Activated CD8-positive, alpha-beta T cell treated with anti-CD3 and anti-CD28 coated beads, Interleukin-2, amount 10 ng/mL, durations not matched to agents 7 days and 5 days (primary cell): ENCODE data around the gene KPNB1. TPM values are rescaled to one million over a fixed set of nuclear protein-coding genes. Genes with fewer than 3 reads are reported as not detected.

Experiments
- ATAC-seq: fragments of 150-1000 bp; cut with Tn5 transposase; one replicate; pipeline ENCODE4 v1.10.0; 2021; ENCODE audit warnings: moderate library complexity
- CTCF ChIA-PET: fragments of 350-600 bp; sonication (Branson Sonifier 250); formaldehyde crosslinking; loops from one replicate; lab custom pipeline; 2021; ENCODE audit warnings: antibody characterized with exemption; lab: Charles Lee
- POLR2A ChIA-PET: fragments of 350-600 bp; sonication (Branson Sonifier 250); formaldehyde crosslinking; loops from one replicate; lab custom pipeline; 2021; ENCODE audit warnings: antibody characterized with exemption; lab: Charles Lee
- DNase-seq: peaks from one replicate; pipeline ENCODE4 v3.0.0-alpha.2; 2020
- H3K27ac Mint-ChIP-seq: one replicate; pipeline ENCODE4 v1.8.0; 2021; ENCODE audit warnings: mild to moderate bottlenecking, mixed read lengths
- H3K27me3 Mint-ChIP-seq: one replicate; pipeline ENCODE4 v1.8.0; 2021; ENCODE audit warnings: low read depth, mixed read lengths
- H3K36me3 Mint-ChIP-seq: one replicate; pipeline ENCODE4 v1.8.0; 2021; ENCODE audit warnings: low read depth, mixed read lengths
- H3K4me1 Mint-ChIP-seq: one replicate; pipeline ENCODE4 v1.8.0; 2021; ENCODE audit warnings: low read depth, mixed read lengths
- H3K4me3 Mint-ChIP-seq: one replicate; pipeline ENCODE4 v1.8.0; 2021; ENCODE audit warnings: mild to moderate bottlenecking, mixed read lengths
- H3K9me3 Mint-ChIP-seq: one replicate; pipeline ENCODE4 v1.8.0; 2022; ENCODE audit warnings: mixed read lengths; ENCODE audit not compliant: insufficient read depth
- total RNA-seq, 2 experiments: library from RNA; stranded (reverse); gene quantifications; one replicate each; pipeline ENCODE4 v1.2.3, GENCODE V29; 2021

KPNB1 gene
- total RNA-seq, 2 experiments from 2014 or later: 413 to 427 TPM

GRCh38 chr17:47705536-47706530, 56.1 kb downstream of the KPNB1 start:
- CTCF ChIA-PET: interaction anchor here (2.3 to 12.8 kb wide), 3 partner anchors 8 to 29 kb away, joined by 8 to 474 read pairs (median 33); partner anchors contain the start of gene TBX21
- no peaks in the 10 kb centered on the region for H3K27me3 Mint-ChIP-seq
- no peaks in the 10 kb centered on the region for H3K9me3 Mint-ChIP-seq
- peak; percentile 61 for DNase-seq
- H3K27ac Mint-ChIP-seq: peak overlapping the region; percentile 92
- peak; percentile 20 for ATAC-seq
- H3K36me3 Mint-ChIP-seq: no peaks in the 10 kb centered on the region
- peaks cover 81% of the 10 kb centered on the region for H3K4me1 Mint-ChIP-seq
- H3K4me3 Mint-ChIP-seq: peak overlapping the region; percentile 44
- POLR2A ChIA-PET: interaction anchor here (0.9 to 2.6 kb wide), 3 partner anchors 27 to 57 kb away, joined by 3 to 9 read pairs (median 5); partner anchors contain the start of gene TBX21

- peaks cover 72% of the 10 kb centered on the region for H3K4me1 Mint-ChIP-seq
- no peak for ATAC-seq
- peak overlapping the region; percentile 15 for H3K4me3 Mint-ChIP-seq
These were observed 57.5 kb downstream of the KPNB1 start for GRCh38 chr17:47707056-47707804.

GRCh38 chr17:47707884-47708283, 58.2 kb downstream of the KPNB1 start:
- ChIA-PET POLR2A (interaction anchor here (0.9 to 2.6 kb wide), 4 partner anchors 8 to 59 kb away, joined by 3 to 9 read pairs (median 5); partner anchors contain the start of gene TBX21), CTCF (interaction anchor here (1.5 to 12.8 kb wide), 5 partner anchors 8 to 27 kb away, joined by 3 to 474 read pairs (median 15); partner anchors contain the start of gene TBX21)
- Mint-ChIP-seq H3K4me3 (no peak overlapping the region), H3K27me3 (no peaks in the 10 kb centered on the region), H3K27ac (no peak overlapping the region), H3K36me3 (no peaks in the 10 kb centered on the region), H3K9me3 (no peaks in the 10 kb centered on the region), H3K4me1 (peaks cover 70% of the 10 kb centered on the region)
- no peak for ATAC-seq
- no peak for DNase-seq

More at GRCh38 chr17:47707056-47707804, 57.5 kb downstream of the KPNB1 start:
- no peak for DNase-seq
- POLR2A ChIA-PET: interaction anchor here (1.3 to 2.6 kb wide), 3 partner anchors 9 to 28 kb away, joined by 4 to 9 read pairs (median 6); partner anchors contain the start of gene TBX21
- peak overlapping the region; percentile 92 for H3K27ac Mint-ChIP-seq
- H3K9me3 Mint-ChIP-seq: no peaks in the 10 kb centered on the region
- CTCF ChIA-PET: interaction anchor here (1.5 to 12.8 kb wide), 5 partner anchors 8 to 28 kb away, joined by 3 to 474 read pairs (median 15); partner anchors contain the start of gene TBX21
- H3K36me3 Mint-ChIP-seq: no peaks in the 10 kb centered on the region
- no peaks in the 10 kb centered on the region for H3K27me3 Mint-ChIP-seq

GRCh38 chr17:47708312-47708863, 58.7 kb downstream of the KPNB1 start:
- no peaks in the 10 kb centered on the region for H3K36me3 Mint-ChIP-seq
- no peaks in the 10 kb centered on the region for H3K27me3 Mint-ChIP-seq
- no peak overlapping the region for H3K4me3 Mint-ChIP-seq
- POLR2A ChIA-PET: interaction anchor here (0.9 to 2.6 kb wide), 3 partner anchors 24 to 59 kb away, joined by 3 to 9 read pairs (median 4); partner anchors contain the start of gene TBX21
- CTCF ChIA-PET: interaction anchor here (1.9 to 12.8 kb wide), 3 partner anchors 9 to 27 kb away, joined by 15 to 474 read pairs (median 33); partner anchors contain the start of gene TBX21
- H3K9me3 Mint-ChIP-seq: no peaks in the 10 kb centered on the region
- DNase-seq (no peak), ATAC-seq (no peak)
- H3K27ac Mint-ChIP-seq: no peak overlapping the region
- H3K4me1 Mint-ChIP-seq: peaks cover 66% of the 10 kb centered on the region

GRCh38 chr17:47708864-47709541, 59.3 kb downstream of the KPNB1 start:
- ChIA-PET POLR2A (no interaction called here), CTCF (interaction anchor here (1.3 to 12.8 kb wide), 3 partner anchors 8 to 26 kb away, joined by 3 to 474 read pairs (median 7); partner anchors contain the start of gene TBX21)
- Mint-ChIP-seq H3K27ac (no peak overlapping the region), H3K4me3 (no peak overlapping the region), H3K36me3 (no peaks in the 10 kb centered on the region), H3K9me3 (no peaks in the 10 kb centered on the region), H3K27me3 (no peaks in the 10 kb centered on the region), H3K4me1 (peaks cover 65% of the 10 kb centered on the region)
- DNase-seq (no peak), ATAC-seq (no peak)

DNA sequence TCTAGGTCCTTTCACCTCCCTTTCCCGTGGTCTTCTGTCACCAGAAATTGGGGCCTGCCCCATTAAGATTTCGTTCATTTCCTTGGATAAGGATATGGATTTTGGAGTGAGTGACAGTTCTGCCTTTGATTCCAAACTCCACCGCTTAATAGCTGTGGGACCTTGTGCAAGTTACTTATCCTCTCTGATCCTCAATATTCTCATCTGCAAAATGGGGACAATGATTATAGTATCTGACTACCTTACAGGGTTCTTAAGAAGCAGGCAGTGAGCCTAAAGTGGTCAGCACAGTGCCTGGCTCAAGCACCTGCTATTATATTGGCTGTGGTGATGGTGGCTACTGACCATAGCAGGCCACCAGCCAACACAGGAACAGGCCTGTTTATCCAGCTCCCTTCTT, 59.9 kb downstream of the KPNB1 start:
- Mint-ChIP-seq H3K4me3 (no peak overlapping the region), H3K27ac (no peak overlapping the region), H3K4me1 (peaks cover 65% of the 10 kb centered on the region), H3K9me3 (no peaks in the 10 kb centered on the region), H3K27me3 (no peaks in the 10 kb centered on the region), H3K36me3 (no peaks in the 10 kb centered on the region)
- DNase-seq (no peak), ATAC-seq (no peak)
- ChIA-PET CTCF (interaction anchor here (1.3 to 1.9 kb wide), 2 partner anchors 9 to 10 kb away, joined by 3 to 7 read pairs; no protein-coding TSS in a partner anchor), POLR2A (no interaction called here)

GRCh38 chr17:47711366-47712099, 61.8 kb downstream of the KPNB1 start:
- Mint-ChIP-seq H3K27ac (peak overlapping the region; percentile 29), H3K36me3 (no peaks in the 10 kb centered on the region)
- CTCF ChIA-PET: interaction anchor here (1.5 to 2.0 kb wide), 2 partner anchors 12 to 19 kb away, joined by 4 to 10 read pairs; no protein-coding TSS in a partner anchor

DNA sequence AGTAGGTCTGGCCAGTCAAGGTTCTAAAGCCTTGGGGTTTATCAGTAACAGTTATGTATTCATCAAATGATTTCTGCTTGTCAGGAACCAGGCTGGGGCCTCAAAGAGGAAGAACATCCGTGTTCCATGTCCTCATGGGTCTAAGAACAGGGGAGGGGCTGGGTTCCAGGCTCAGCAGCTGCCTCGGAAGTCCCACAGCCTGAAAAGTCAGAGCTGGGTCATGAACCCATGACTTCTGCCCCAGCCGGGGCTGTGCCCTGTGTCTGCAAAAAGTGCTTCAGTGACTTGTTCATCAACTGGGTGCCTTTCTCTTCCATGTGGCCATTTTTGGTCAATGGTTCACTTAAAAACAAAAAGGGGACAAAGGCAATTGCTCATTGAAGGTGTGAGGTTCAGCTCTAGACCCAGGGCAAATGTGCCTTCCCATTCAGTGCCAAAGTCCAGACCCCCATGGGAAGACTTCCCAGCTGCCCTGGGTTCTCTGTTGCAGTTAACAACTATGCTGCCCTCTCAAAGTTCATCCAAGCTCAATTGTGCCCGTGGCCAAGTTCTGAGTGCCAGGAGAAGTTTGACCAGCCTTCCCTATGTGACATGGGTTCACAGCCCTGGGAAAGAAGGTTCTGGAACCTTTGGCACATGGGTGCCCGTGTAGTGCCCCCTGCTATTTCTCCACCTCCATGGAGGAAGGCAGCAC, 62.8 kb downstream of the KPNB1 start:
- peaks cover 64% of the 10 kb centered on the region for H3K4me1 Mint-ChIP-seq

More at GRCh38 chr17:47711366-47712099, 61.8 kb downstream of the KPNB1 start:
- Mint-ChIP-seq H3K4me3 (no peak overlapping the region), H3K9me3 (no peaks in the 10 kb centered on the region), H3K27me3 (no peaks in the 10 kb centered on the region), H3K4me1 (peaks cover 64% of the 10 kb centered on the region)
- DNase-seq: no peak
- POLR2A ChIA-PET: no interaction called here
- ATAC-seq: no peak

DNA sequence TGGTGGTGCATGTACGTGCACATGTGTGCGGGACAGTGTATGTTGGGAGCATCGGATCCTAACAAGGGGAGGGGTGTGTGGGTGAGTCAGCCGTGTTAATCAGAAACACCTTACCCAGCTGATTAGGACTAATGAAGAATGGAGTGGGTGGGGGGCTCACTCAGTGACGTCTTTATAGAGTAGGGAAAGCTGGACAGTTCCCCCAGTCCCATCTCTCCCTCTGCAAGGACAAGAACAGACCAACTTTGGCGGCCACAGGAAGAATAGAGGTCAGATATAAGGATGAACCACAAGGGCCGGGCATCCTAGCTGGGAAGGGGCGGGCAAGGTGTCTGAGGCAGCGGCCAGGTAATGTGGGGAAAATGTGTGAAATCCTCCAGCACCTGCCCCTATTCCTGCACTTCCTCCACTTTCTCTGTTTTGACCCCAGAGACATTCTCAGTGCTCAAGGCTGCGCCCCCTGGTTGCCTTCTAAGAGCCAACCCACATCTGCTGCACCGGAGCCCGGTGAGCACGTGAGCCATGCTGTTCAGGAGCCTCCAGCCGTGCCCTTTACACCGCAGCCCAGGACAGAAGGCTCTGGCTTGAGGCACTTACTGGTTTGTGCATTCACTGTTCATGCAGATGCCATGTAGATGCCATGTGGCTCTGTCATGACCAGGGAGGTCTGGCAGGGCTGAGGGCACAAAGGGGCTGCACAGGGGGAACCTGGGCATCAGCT, 64.4 kb downstream of the KPNB1 start:
- ChIA-PET POLR2A (no interaction called here), CTCF (interaction anchor here (0.6 to 6.7 kb wide), 4 partner anchors 15 to 17 kb away, joined by 3 to 113 read pairs (median 51); partner anchors contain the start of gene TBX21)
- H3K4me3 Mint-ChIP-seq: no peak overlapping the region
- no peaks in the 10 kb centered on the region for H3K27me3 Mint-ChIP-seq
- peaks cover 75% of the 10 kb centered on the region for H3K4me1 Mint-ChIP-seq
- ATAC-seq (no peak), DNase-seq (no peak)
- H3K27ac Mint-ChIP-seq: peak overlapping the region; percentile 59
- H3K9me3 Mint-ChIP-seq: no peaks in the 10 kb centered on the region
- no peaks in the 10 kb centered on the region for H3K36me3 Mint-ChIP-seq

More for the DNA sequence above, 62.8 kb downstream of the KPNB1 start:
- CTCF ChIA-PET: interaction anchor here (2.0 kb wide), 1 partner anchor 13 kb away, joined by 10 read pairs; no protein-coding TSS in a partner anchor
- no peaks in the 10 kb centered on the region for H3K27me3 Mint-ChIP-seq
- H3K27ac Mint-ChIP-seq: no peak overlapping the region
- H3K36me3 Mint-ChIP-seq: no peaks in the 10 kb centered on the region
- no peak overlapping the region for H3K4me3 Mint-ChIP-seq
- POLR2A ChIA-PET: no interaction called here
- ATAC-seq (no peak), DNase-seq (no peak)
- H3K9me3 Mint-ChIP-seq: no peaks in the 10 kb centered on the region
